ENCODE results near the gene CFAP210.
"Not testable (repeated sequence)": the region's sequence is repeated elsewhere in the genome, so short reads cannot be mapped to it uniquely, and the experiment has no call there.

CFAP210 gene

GRCh38 chr2:169598982-169599381, 95.2 kb downstream of the CFAP210 start:
- no peaks in the 10 kb centered on the region for H3K9me3 ChIP-seq (replicated peaks; ENCODE audit: insufficient read depth, low read length)
- H3K27ac ChIP-seq (ENCODE audit: low read length): no peak overlapping the region
- no peak overlapping the region for H3K9ac ChIP-seq (ENCODE audit: low read length)
- no peak overlapping the region for H2AFZ ChIP-seq (ENCODE audit: low read length)
- H3K36me3 ChIP-seq (replicated peaks; ENCODE audit: insufficient read depth, low read length): no peaks in the 10 kb centered on the region
- no peaks in the 10 kb centered on the region for H3K9me2 ChIP-seq (replicated peaks; ENCODE audit: insufficient read depth, low read length)
- H3K27me3 ChIP-seq (replicated peaks; ENCODE audit: insufficient read depth, low read length): no peaks in the 10 kb centered on the region
- peaks cover 93% of the 10 kb centered on the region for H3K79me2 ChIP-seq (ENCODE audit: low read length)
- H3K4me3 ChIP-seq (ENCODE audit: low read length): no peak overlapping the region
- TF ChIP-seq EZH2phosphoT487 (IDR thresholded peaks at IDR 0.05; ENCODE audit: low read length): no peak
- TF ChIP-seq EZH2 (optimal IDR thresholded peaks at IDR 0.05; ENCODE audit: low read depth, low read length): no peak
- no peak for TF ChIP-seq CTCF (IDR thresholded peaks at IDR 0.05; ENCODE audit: low read length)
- no peak overlapping the region for H3K4me2 ChIP-seq (ENCODE audit: low read depth, low read length)
- no peaks in the 10 kb centered on the region for H3K4me1 ChIP-seq (ENCODE audit: low read length)
- DNase-seq: no peak
- peaks cover 19% of the 10 kb centered on the region; the same call in 1 of the 2 replicates for H4K20me1 ChIP-seq (ENCODE audit: insufficient read depth, low read length)
- H3F3A ChIP-seq (ENCODE audit: insufficient read depth, low read length): no peaks in the 10 kb centered on the region

DNA sequence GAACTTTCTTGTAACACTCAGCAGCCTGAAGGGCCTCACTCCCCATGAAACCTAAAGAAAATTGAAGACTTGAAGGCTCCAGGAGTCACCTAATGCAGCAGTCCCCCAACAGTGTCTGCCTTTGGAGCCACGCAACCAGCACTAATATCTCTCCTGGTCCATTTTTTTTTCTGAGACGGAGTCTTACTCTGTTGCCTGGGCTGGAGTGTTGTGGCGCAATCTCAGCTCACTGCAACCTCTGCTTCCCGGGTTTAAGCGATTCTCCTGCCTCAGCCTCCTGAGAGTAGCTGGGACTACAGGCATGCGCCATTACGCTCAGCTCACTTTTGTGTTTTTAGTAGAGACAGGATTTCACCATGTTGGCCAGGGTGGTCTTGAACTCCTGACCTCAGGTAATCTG, 97.7 kb downstream of the CFAP210 start:
- not testable (repeated sequence) for H2AFZ ChIP-seq (ENCODE audit: low read length); H3K4me2 ChIP-seq (ENCODE audit: low read depth, low read length); DNase-seq; H3F3A ChIP-seq (ENCODE audit: insufficient read depth, low read length); H3K9me3 ChIP-seq (replicated peaks; ENCODE audit: insufficient read depth, low read length); H3K36me3 ChIP-seq (replicated peaks; ENCODE audit: insufficient read depth, low read length); H3K9ac ChIP-seq (ENCODE audit: low read length); H3K27me3 ChIP-seq (replicated peaks; ENCODE audit: insufficient read depth, low read length); H3K4me1 ChIP-seq (ENCODE audit: low read length); H3K27ac ChIP-seq (ENCODE audit: low read length); H3K4me3 ChIP-seq (ENCODE audit: low read length); H3K9me2 ChIP-seq (replicated peaks; ENCODE audit: insufficient read depth, low read length)
- Histone ChIP-seq H3K79me2 (ENCODE audit: low read length) (peaks cover 97% of the 10 kb centered on the region), H4K20me1 (ENCODE audit: insufficient read depth, low read length) (peaks cover 19% of the 10 kb centered on the region; the same call in 1 of the 2 replicates)

Measured in MM.1S (cell line).